H9 (cell line): ENCODE data around the gene PPP1R12A. TPM values are rescaled to one million over a fixed set of nuclear protein-coding genes. Genes with fewer than 3 reads are reported as not detected.

Source experiments
- DNase-seq: peaks from one replicate; pipeline ENCODE4 v3.0.0-alpha.2; 2017
- H2AFZ ChIP-seq: one replicate; pipeline ENCODE4 v1.6.1; 2013; ENCODE audit warnings: mild to moderate bottlenecking, low read length, control low read depth, moderate library complexity
- H2AK5ac ChIP-seq: 2 replicates; pipeline ENCODE4 v1.6.1; 2013; ENCODE audit warnings: low read length, control low read depth, mixed read lengths; ENCODE audit not compliant: insufficient read length
- H2BK120ac ChIP-seq: one replicate; pipeline ENCODE4 v1.6.1; 2013; ENCODE audit warnings: low read depth, mild to moderate bottlenecking, low read length, control low read depth, inconsistent platforms; ENCODE audit not compliant: poor library complexity, severe bottlenecking
- H2BK12ac ChIP-seq: 2 replicates; pipeline ENCODE4 v1.6.1; 2013; ENCODE audit warnings: low read length, control low read depth, mixed read lengths, low read depth; ENCODE audit not compliant: insufficient read length
- H2BK15ac ChIP-seq: 2 replicates; pipeline ENCODE4 v1.6.1; 2013; ENCODE audit warnings: low read depth, low read length, control low read depth
- H2BK20ac ChIP-seq: one replicate; pipeline ENCODE4 v1.6.1; 2013; ENCODE audit warnings: low read depth, mild to moderate bottlenecking, low read length, control low read depth, inconsistent platforms; ENCODE audit not compliant: poor library complexity, severe bottlenecking
- H2BK5ac ChIP-seq: 2 replicates; pipeline ENCODE4 v1.6.1; 2013; ENCODE audit warnings: low read length, control low read depth, mixed read lengths; ENCODE audit not compliant: insufficient read length
- H3K14ac ChIP-seq: 2 replicates; pipeline ENCODE4 v1.6.1; 2013; ENCODE audit warnings: low read length, control low read depth; ENCODE audit not compliant: insufficient read depth
- H3K18ac ChIP-seq: 2 replicates; pipeline ENCODE4 v1.6.1; 2013; ENCODE audit warnings: low read depth, mild to moderate bottlenecking, mixed read lengths, low read length, control low read depth; ENCODE audit not compliant: insufficient read length
- H3K23ac ChIP-seq: 2 replicates; pipeline ENCODE4 v1.6.1; 2013; ENCODE audit warnings: low read length, control low read depth, mixed read lengths, low read depth; ENCODE audit not compliant: insufficient read length
- H3K23me2 ChIP-seq: 2 replicates; pipeline ENCODE4 v1.6.1; 2013; ENCODE audit warnings: low read depth, mild to moderate bottlenecking, mixed read lengths, low read length, control low read depth; ENCODE audit not compliant: insufficient read length, poor library complexity, severe bottlenecking
- H3K27ac ChIP-seq: 2 replicates; pipeline ENCODE4 v1.5.1; 2013; ENCODE audit warnings: low read length, control low read depth, mixed read lengths, low read depth; ENCODE audit not compliant: insufficient read length
- H3K27me3 ChIP-seq: 2 replicates; pipeline ENCODE4 v1.6.1; 2013; ENCODE audit warnings: low read length, control low read depth, inconsistent platforms; ENCODE audit not compliant: insufficient read depth
- H3K4ac ChIP-seq: 2 replicates; pipeline ENCODE4 v1.6.1; 2013; ENCODE audit warnings: low read depth, mild to moderate bottlenecking, control low read depth, inconsistent platforms, low read length, moderate library complexity
- H3K4me1 ChIP-seq: 2 replicates; pipeline ENCODE4 v1.6.1; 2013; ENCODE audit warnings: low read length, control low read depth, inconsistent platforms; ENCODE audit not compliant: insufficient read depth
- H3K4me2 ChIP-seq: 2 replicates; pipeline ENCODE4 v1.6.1; 2013; ENCODE audit warnings: low read length, control low read depth, mixed read lengths; ENCODE audit not compliant: insufficient read length, insufficient read depth
- H3K56ac ChIP-seq: 2 replicates; pipeline ENCODE4 v1.6.1; 2013; ENCODE audit warnings: low read depth, mild to moderate bottlenecking, mixed read lengths, low read length, control low read depth; ENCODE audit not compliant: insufficient read length
- H3K79me1 ChIP-seq: 2 replicates; pipeline ENCODE4 v1.6.1; 2013; ENCODE audit warnings: low read depth, mild to moderate bottlenecking, moderate library complexity, low read length, control low read depth, inconsistent platforms; ENCODE audit not compliant: insufficient read depth, poor library complexity, severe bottlenecking
- H3K79me2 ChIP-seq: 2 replicates; pipeline ENCODE4 v1.6.1; 2013; ENCODE audit warnings: low read length, control low read depth, inconsistent platforms; ENCODE audit not compliant: insufficient read depth
- H3K9ac ChIP-seq: 2 replicates; pipeline ENCODE4 v1.6.1; 2013; ENCODE audit warnings: low read length, control low read depth, mixed read lengths; ENCODE audit not compliant: insufficient read length; ENCODE audit errors: extremely low read depth
- H3K9me3 ChIP-seq: one replicate; pipeline ENCODE4 v1.6.1; 2013; ENCODE audit warnings: low read depth, low read length, inconsistent platforms; ENCODE audit not compliant: control insufficient read depth
- H3T11ph ChIP-seq: one replicate; pipeline ENCODE4 v1.6.1; 2013; ENCODE audit warnings: mild to moderate bottlenecking, low read length, control low read depth, inconsistent platforms
- H4K20me1 ChIP-seq: one replicate; pipeline ENCODE4 v1.6.1; 2013; ENCODE audit not compliant: control insufficient read depth, insufficient read length, insufficient read depth
- H4K5ac ChIP-seq: 2 replicates; pipeline ENCODE4 v1.6.1; 2013; ENCODE audit warnings: low read depth, mild to moderate bottlenecking, mixed read lengths, low read length, control low read depth; ENCODE audit not compliant: insufficient read length
- H4K8ac ChIP-seq: replicated peaks from 2 replicates; pipeline ENCODE4 v1.6.1; 2013; ENCODE audit warnings: low read length, control low read depth, mixed read lengths, low read depth; ENCODE audit not compliant: insufficient read length
- H4K91ac ChIP-seq: 2 replicates; pipeline ENCODE4 v1.6.1; 2013; ENCODE audit warnings: low read depth, mild to moderate bottlenecking, moderate library complexity, mixed read lengths, low read length, control low read depth; ENCODE audit not compliant: insufficient read length
- H3K27ac Mint-ChIP-seq, 3 experiments: 2 replicates in 2 of 3; 3 replicates in 1 of 3; pipeline ENCODE4 v1.8.0; 2020 to 2021; ENCODE audit warnings: mixed read lengths in 3 of 3, mild to moderate bottlenecking in 1 of 3, moderate library complexity in 1 of 3
- H3K27me3 Mint-ChIP-seq: 2 replicates; pipeline ENCODE4 v1.8.0; 2021; ENCODE audit warnings: low read depth, mild to moderate bottlenecking, moderate library complexity, mixed read lengths
- H3K36me3 Mint-ChIP-seq, 3 experiments: 2 replicates in 2 of 3; 3 replicates in 1 of 3; pipeline ENCODE4 v1.8.0; 2020 to 2021; ENCODE audit warnings: low read depth in 3 of 3, mixed read lengths in 3 of 3; ENCODE audit not compliant: insufficient read depth in 1 of 3
- H3K4me1 Mint-ChIP-seq, 2 experiments: 2 replicates each; pipeline ENCODE4 v1.8.0; 2020; ENCODE audit warnings: mixed read lengths in 2 of 2
- H3K4me3 Mint-ChIP-seq, 2 experiments: 2 replicates in 1 of 2; 3 replicates in 1 of 2; pipeline ENCODE4 v1.8.0; 2020 to 2021; ENCODE audit warnings: mild to moderate bottlenecking in 2 of 2, mixed read lengths in 2 of 2, moderate library complexity in 1 of 2
- H3K9me3 Mint-ChIP-seq, 2 experiments: 2 replicates in 1 of 2; 3 replicates in 1 of 2; pipeline ENCODE4 v1.8.0; 2020; ENCODE audit warnings: mild to moderate bottlenecking in 2 of 2, mixed read lengths in 2 of 2, moderate library complexity in 1 of 2
- CTCF ChIP-seq: fragments of 200-600 bp; sonication (generic); conservative IDR thresholded peaks from 3 replicates; pipeline ENCODE4 v1.8.0; 2021; ENCODE audit warnings: antibody characterized with exemption, mild to moderate bottlenecking
- WGBS: extraction: QIAGEN DNeasy Blood & Tissue Kit; methylation state at CpG from one replicate; pipeline ENCODE4 v1.1.7; 2013; ENCODE audit warnings: missing lambda C conversion rate, low lambda C conversion rate, mixed read lengths; ENCODE audit not compliant: insufficient read length; ENCODE audit errors: extremely low coverage; 5-methylcytosine and 5-hydroxymethylcytosine counted together
- total RNA-seq: library from RNA; stranded (reverse); gene quantifications from 2 replicates; pipeline ENCODE4 v1.2.1, GENCODE V29; 2021

The PPP1R12A gene
- total RNA-seq, 1 experiment from 2014 or later, result 93.5 TPM

DNA sequence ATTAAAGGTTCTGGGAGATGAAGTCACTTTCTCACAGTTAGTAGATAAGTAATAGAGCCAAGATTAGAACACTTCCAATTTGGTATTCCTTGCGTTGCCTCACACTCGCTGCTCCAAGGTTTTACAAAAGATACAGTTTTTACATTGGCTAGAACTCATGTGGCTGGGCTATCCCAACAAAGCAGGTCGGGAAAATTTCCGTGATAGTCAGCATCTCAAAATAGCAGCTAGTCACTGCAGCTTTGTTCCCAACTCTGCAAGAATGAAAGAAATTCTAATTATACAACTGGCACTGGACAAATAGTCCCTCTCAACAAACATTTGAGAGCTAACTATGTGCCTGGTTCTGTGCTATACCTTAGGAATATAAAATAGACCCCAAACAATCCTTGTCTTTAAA, 24.6 kb upstream of the PPP1R12A start:
- H2BK5ac ChIP-seq, result no peak overlapping the region
- no peak overlapping the region for H3K18ac ChIP-seq
- no peak overlapping the region for H3T11ph ChIP-seq
- H3K27me3 ChIP-seq, result no peaks in the 10 kb centered on the region
- WGBS, result no CpG with 5 or more reads among the region's 4 CpGs
- no peak overlapping the region for H3K27ac ChIP-seq
- H4K91ac ChIP-seq, result no peak overlapping the region
- H3K4me3 Mint-ChIP-seq, result no peak overlapping the region
- DNase-seq, result no peak
- H3K4me2 ChIP-seq, result no peak overlapping the region
- peaks cover 0 to 7% (median 0%) of the 10 kb centered on the region in 3 experiments; a peak in 2 of 7 replicates for H3K36me3 Mint-ChIP-seq
- H3K9me3 Mint-ChIP-seq, result peaks cover 5 to 8% of the 10 kb centered on the region in 2 experiments; a peak in 3 of 5 replicates
- H2BK20ac ChIP-seq, result no peak overlapping the region
- H2BK15ac ChIP-seq, result no peak overlapping the region
- no peak overlapping the region for H3K14ac ChIP-seq
- H2AK5ac ChIP-seq, result no peak overlapping the region
- no peak overlapping the region for H3K9ac ChIP-seq
- H3K56ac ChIP-seq, result no peak overlapping the region
- no peak overlapping the region for H2BK120ac ChIP-seq
- no peaks in the 10 kb centered on the region for H3K4me1 Mint-ChIP-seq
- no peaks in the 10 kb centered on the region for H3K9me3 ChIP-seq
- H3K4ac ChIP-seq, result no peak overlapping the region
- no peak overlapping the region for H3K23ac ChIP-seq
- H3K23me2 ChIP-seq, result no peaks in the 10 kb centered on the region
- no peaks in the 10 kb centered on the region for H3K79me2 ChIP-seq
- no peak overlapping the region for H2BK12ac ChIP-seq
- no peaks in the 10 kb centered on the region for H3K4me1 ChIP-seq
- no peaks in the 10 kb centered on the region for H3K79me1 ChIP-seq
- no peaks in the 10 kb centered on the region for H4K20me1 ChIP-seq
- H2AFZ ChIP-seq, result no peak overlapping the region
- no peak for TF ChIP-seq CTCF
- no peak overlapping the region for H4K5ac ChIP-seq
- H3K27me3 Mint-ChIP-seq, result no peaks in the 10 kb centered on the region
- no peak overlapping the region for H3K27ac Mint-ChIP-seq
- H4K8ac ChIP-seq, result no peak overlapping the region
